ENCODE measurements around the gene MAP6D1.
A peak's percentile ranks its signal among the peaks of the same experiment; 100 is the strongest.

The MAP6D1 gene

GRCh38 chr3:183825456-183826161, at the start of gene MAP6D1:
Gene MAP6D1 (minus strand): TSS chr3:183825577. CDS start chr3:183825547, 30 bp downstream.
- TF ChIP-seq CTCF (IDR thresholded peaks at IDR 0.05; ENCODE audit: low read depth, low read length), result no peak; the same call in 1 of the 2 replicates
- H3K4me3 ChIP-seq (ENCODE audit: low read depth, low read length), result peak within 1 kb of the TSS; percentile 62

- no peak overlapping the region for H3K4me3 ChIP-seq (ENCODE audit: low read depth, low read length)
- no peak for TF ChIP-seq CTCF (IDR thresholded peaks at IDR 0.05; ENCODE audit: low read depth, low read length)
Measured at GRCh38 chr3:183873914-183874313, 48.5 kb upstream of the MAP6D1 start.

GRCh38 chr3:183871541-183871940, 46.2 kb upstream of the MAP6D1 start:
- no peak for TF ChIP-seq CTCF (IDR thresholded peaks at IDR 0.05; ENCODE audit: low read depth, low read length)

GRCh38 chr3:183870563-183870962, 45.2 kb upstream of the MAP6D1 start:
- no peak overlapping the region for H3K4me3 ChIP-seq (ENCODE audit: low read depth, low read length)
- TF ChIP-seq CTCF (IDR thresholded peaks at IDR 0.05; ENCODE audit: low read depth, low read length), result no peak

More at GRCh38 chr3:183871541-183871940, 46.2 kb upstream of the MAP6D1 start:
- no peak overlapping the region for H3K4me3 ChIP-seq (ENCODE audit: low read depth, low read length)

GRCh38 chr3:183868796-183869195, 43.4 kb upstream of the MAP6D1 start:
- H3K4me3 ChIP-seq (ENCODE audit: low read depth, low read length), result no peak overlapping the region
- TF ChIP-seq CTCF (IDR thresholded peaks at IDR 0.05; ENCODE audit: low read depth, low read length), result no peak

GRCh38 chr3:183862610-183863009, 37.2 kb upstream of the MAP6D1 start:
- H3K4me3 ChIP-seq (ENCODE audit: low read depth, low read length), result no peak overlapping the region
- TF ChIP-seq CTCF (IDR thresholded peaks at IDR 0.05; ENCODE audit: low read depth, low read length), result no peak

GRCh38 chr3:183857863-183858262, 32.5 kb upstream of the MAP6D1 start:
- TF ChIP-seq CTCF (IDR thresholded peaks at IDR 0.05; ENCODE audit: low read depth, low read length), result no peak

More at GRCh38 chr3:183857863-183858262, 32.5 kb upstream of the MAP6D1 start:
- H3K4me3 ChIP-seq (ENCODE audit: low read depth, low read length), result no peak overlapping the region

Measured in WI38 (cell line).